GM18861 (cell line): ENCODE measurements around the gene G0S2.
"Not testable (repeated sequence)": the region's sequence is repeated elsewhere in the genome, so short reads cannot be mapped to it uniquely, and the experiment has no call there.

ENCODE experiments used
- ATAC-seq: cut with Tn5 transposase; IDR thresholded peaks from one replicate; pipeline ENCODE4 v1.9.1; 2021; ENCODE audit not compliant: unreplicated experiment

G0S2 gene

GRCh38 chr1:209675565-209676154, 448 bp downstream of the G0S2 start:
- ATAC-seq: no peak

- ATAC-seq: no peak
These were observed 3.8 kb downstream of the G0S2 start for GRCh38 chr1:209678981-209679539.

DNA sequence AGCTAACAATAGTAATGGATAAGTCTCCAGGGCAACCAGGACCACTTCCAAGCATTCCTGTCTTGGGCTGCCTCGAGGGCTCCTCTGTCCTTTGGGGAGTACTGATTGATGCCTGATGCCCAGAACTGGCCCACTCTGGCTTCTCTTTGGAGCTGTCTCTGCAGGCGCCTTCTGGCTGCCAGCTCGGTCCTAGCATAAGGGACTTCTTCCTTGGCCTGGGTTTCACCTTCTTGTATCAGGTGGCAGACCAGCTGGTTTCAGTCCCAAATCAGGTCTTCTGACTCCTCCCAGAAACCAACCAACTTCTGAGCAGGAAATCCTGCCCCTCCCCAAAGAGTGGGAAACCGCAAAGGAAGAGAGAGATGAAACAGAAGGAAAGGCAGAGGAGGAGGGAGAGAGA, 10.6 kb downstream of the G0S2 start:
- ATAC-seq: peak; percentile 54

DNA sequence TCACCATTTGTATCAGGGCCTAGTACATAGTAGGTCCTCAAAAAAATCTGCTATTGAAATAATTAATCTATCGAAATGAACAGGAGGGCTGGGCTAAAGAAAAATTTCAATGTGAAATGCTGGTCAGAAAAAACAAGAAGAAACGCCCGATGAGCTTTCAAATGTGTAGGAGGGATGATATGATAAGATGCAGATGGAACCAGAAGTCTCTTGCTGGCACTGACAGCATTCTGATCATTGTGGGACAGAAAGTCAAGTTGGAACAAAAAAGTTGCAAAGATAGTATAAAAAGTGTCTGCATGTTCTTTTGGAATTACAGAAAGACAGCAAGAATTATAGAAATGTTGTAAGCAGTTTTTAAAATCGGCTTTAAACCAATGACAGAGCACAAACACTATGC, 11.1 kb downstream of the G0S2 start:
- ATAC-seq: no peak

GRCh38 chr1:209688746-209689234, 13.6 kb downstream of the G0S2 start:
- ATAC-seq: no peak

DNA sequence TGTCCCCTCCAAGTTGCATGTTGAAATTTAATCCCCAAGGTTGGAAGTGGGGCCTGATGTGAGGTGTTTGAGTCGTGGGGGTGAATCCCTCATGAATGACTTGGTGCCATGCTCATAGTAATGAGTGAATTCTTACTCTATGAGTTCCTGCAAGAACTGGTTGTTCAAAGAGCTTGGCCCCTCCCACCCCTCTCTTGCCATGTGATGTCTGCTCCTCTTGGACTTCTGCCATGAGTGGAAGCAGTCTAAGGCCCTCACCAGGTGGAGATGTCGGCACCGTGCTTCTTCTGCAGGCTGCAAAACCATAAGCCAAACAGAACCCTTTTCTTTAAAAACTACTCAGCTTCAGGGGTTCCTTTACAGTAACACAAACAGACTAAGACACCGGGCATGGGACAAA, 14.3 kb downstream of the G0S2 start:
- ATAC-seq: no peak

GRCh38 chr1:209691237-209691636, 16.0 kb downstream of the G0S2 start:
- ATAC-seq: no peak

- no peak for ATAC-seq
These were observed 17.1 kb downstream of the G0S2 start for GRCh38 chr1:209692296-209692695.

DNA sequence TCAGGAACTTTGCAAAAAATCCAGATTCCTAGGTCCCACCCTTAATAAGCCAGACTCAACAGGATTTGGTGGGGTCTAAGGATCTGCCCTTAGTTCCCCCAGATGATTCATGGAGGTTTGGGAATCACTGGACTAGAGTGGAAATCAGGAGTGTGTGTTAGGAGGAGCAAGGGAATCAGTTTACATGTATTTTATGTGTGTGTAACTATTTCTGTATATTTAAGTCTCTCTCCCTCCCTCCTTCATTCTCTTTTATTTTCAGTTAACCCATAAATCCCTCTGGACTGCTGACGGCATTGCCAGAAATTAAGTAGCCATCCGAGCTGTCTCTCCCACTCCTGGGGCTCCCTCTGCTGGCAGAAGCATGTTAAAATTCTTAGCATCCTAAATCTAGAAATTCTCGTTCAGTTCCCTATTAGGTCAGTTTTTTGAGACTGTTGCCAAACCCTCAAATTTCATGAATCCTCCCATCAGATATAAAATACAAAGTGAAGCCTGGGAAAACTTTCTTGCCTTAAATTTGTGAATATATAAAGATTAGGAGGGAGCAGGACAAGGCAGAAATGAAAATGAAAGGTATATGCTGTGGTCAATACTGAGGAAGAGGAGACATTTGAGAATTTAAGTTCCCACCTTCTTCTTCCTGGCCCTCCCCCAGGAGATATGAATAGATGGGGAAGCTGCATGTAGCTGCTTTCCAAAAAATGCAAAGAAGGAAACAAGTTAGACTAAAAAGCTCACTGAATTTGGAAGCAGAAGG, 17.7 kb downstream of the G0S2 start:
- peak; percentile 69 for ATAC-seq

DNA sequence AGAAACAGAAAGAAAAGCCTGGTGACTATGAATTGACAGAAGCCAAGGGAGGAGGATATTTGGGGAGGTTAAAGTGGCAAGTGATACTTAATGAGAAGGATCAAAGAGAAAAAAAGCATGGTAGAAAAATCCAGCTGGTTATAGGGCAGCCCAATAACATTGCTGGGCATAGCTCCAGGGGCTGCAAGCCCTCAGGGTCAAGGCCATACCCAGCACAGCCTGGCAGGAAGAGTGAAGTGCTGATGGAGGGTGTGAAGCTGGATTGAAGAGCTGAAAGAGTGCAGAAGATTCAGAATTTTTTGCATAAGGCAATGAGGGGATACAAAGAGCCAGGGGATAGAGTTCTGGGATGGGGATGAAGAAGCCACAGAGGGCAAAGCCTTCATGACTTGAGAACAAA, 21.5 kb downstream of the G0S2 start:
- ATAC-seq: no peak

GRCh38 chr1:209697126-209697525, 21.9 kb downstream of the G0S2 start:
- no peak for ATAC-seq

DNA sequence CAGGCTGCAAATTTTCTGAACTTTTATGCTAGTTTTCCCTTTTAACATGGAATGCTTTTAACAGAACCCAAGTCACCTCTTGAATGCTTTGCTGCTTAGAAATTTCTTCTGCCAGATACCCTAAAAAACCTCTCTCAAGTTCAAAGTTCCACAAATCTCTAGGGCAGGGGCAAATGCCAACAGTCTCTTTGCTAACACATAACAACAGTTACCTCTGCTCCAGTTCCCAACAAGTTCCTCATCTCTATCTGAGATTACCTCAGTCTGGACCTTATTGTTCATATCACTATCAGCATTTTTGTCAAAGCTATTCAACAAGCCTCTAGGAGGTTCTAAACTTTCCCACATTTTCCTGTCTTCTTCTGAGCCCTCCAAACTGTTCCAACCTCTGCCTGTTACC, 25.5 kb downstream of the G0S2 start:
- not testable (repeated sequence) for ATAC-seq

- no peak for ATAC-seq
These were observed 27.6 kb downstream of the G0S2 start for GRCh38 chr1:209702832-209703231.

DNA sequence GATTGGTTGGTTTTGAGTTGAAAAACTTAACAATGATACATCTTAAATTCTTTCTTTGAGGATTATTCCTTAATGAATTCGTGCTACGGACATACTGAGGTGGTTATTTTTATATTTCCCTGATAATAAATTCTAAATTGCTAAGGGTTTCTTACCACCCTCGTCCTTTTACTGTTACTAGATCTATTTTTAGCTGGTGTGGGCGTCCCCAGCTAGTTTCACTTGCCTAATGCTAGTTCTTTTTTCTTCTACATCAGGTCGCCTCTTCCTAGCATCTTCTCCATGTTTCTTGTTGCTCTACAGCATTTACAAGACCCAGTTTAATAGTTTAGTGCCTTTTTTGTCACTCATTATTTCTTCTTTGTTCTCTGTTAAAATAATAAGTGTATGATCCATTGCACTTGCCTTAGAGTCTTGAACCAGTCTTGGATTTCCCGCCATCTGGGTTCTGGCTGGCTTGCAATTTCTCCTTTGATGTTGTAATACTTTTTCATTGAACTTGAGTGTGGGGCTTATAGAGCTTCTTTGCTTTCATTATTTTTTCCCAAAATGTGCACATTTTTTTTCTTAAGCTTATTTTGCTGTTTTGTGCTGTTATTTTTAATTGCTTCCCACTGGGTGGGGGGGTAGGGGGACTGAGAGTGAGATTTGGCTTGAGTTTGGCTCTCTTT, 28.8 kb downstream of the G0S2 start:
- ATAC-seq: no peak

DNA sequence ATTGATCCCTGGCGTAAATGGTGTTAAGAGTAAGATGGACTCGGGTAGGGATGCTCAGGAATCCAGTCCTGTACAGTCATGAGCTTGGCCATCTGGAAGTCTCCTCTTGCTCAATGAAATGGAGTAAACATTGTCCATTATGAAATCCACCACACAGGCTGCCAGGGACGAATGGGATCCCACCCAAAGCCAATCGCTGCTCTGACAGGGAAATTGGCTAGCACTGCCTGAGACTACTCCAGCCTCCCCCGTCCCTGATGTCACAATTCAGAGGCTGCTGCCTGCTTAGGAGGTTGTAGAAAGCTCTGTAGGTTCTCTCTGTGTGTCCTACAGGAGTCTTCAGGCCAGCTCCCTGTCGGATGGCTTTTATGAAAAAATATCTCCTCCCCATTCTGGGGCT, 29.4 kb downstream of the G0S2 start, which contains the start of gene HSD11B1:
HSD11B1 (plus strand) TSS at position 263 of the 400 bp plus-strand sequence; CDS start at position 360, 97 bp downstream.
- no peak for ATAC-seq

- ATAC-seq: no peak
These were observed 29.9 kb downstream of the G0S2 start for GRCh38 chr1:209705033-209705598.

GRCh38 chr1:209706622-209707021, 31.4 kb downstream of the G0S2 start:
- no peak for ATAC-seq

GRCh38 chr1:209707308-209707707, 32.1 kb downstream of the G0S2 start:
- no peak for ATAC-seq

DNA sequence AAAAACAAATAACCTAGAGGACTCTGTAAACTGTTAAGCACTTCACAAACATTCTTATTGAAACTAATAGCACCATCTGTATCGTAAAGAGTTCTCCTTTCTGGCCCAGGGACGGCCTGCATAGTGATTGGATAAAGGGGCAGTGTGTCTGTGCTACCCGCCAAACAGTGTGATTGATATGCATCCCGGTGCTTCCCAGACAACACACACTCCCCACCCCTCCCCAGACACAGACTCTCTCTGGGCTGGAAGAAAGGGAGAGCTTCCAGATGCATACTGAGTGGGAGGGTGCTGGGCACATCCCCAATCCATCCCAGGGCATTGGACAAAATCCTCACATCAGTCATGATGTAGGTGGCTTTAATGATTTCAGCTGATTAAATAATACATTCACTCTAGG, 33.1 kb downstream of the G0S2 start:
- no peak for ATAC-seq

GRCh38 chr1:209710093-209710492, 34.9 kb downstream of the G0S2 start:
- ATAC-seq: no peak

- no peak for ATAC-seq
These were observed 35.6 kb downstream of the G0S2 start for GRCh38 chr1:209710847-209711246.
